ENCODE results near the gene SEC14L5. TPM values are rescaled to one million over a fixed set of nuclear protein-coding genes. Genes with fewer than 3 reads are reported as not detected.

Gene SEC14L5
- total RNA-seq, 5 donors from 2014 or later (not counting 1 experiment from before 2014, with no cell fraction given) = 0.05 TPM; not detected in 4

GRCh38 chr16:5000573-5001001 is 42.5 kb downstream of the SEC14L5 start:
- H3K27ac Mint-ChIP-seq = no peak overlapping the region
- peaks cover 2 to 46% of the 10 kb centered on the region in 2 experiments for H3K27me3 ChIP-seq (replicated peaks in 1 of 2; ENCODE audit: control insufficient read depth in 2 of 2, extremely low read depth in 1 of 2, insufficient read depth in 2 of 2, low read length in 1 of 2)
- H3K27me3 Mint-ChIP-seq = peaks cover 17 to 40% of the 10 kb centered on the region in 2 donors
- ATAC-seq (replicated peaks in 1 of 4) = no peak
- H3K4me1 Mint-ChIP-seq = no peaks in the 10 kb centered on the region
- no peaks in the 10 kb centered on the region for H3K36me3 Mint-ChIP-seq
- H3K4me3 Mint-ChIP-seq = no peak overlapping the region
- POLR2A ChIA-PET = no interaction called here
- H3K27ac ChIP-seq (ENCODE audit: low read length) = no peak overlapping the region
- WGBS (ENCODE audit: insufficient coverage) = 84% methylated on average over 15 of the region's 19 CpGs
- H3K4me3 ChIP-seq (ENCODE audit: control insufficient read depth in 1 of 2, extremely low read depth in 1 of 2, low read length in 1 of 2) = no peak overlapping the region
- DNase-seq = no peak
- no peaks in the 10 kb centered on the region for H3K9me3 Mint-ChIP-seq
- H3K9me3 ChIP-seq = no peaks in the 10 kb centered on the region
- CTCF ChIA-PET = no interaction called here
- H3K4me1 ChIP-seq (ENCODE audit: control insufficient read depth in 1 of 2, extremely low read depth in 1 of 2, insufficient read depth in 2 of 2, low read length in 2 of 2) = no peaks in the 10 kb centered on the region
- H3K36me3 ChIP-seq (ENCODE audit: control insufficient read depth in 2 of 2, extremely low read depth in 1 of 2, insufficient read depth in 1 of 2, low read length in 1 of 2) = no peaks in the 10 kb centered on the region

- H3K27ac ChIP-seq (ENCODE audit: low read length) = no peak overlapping the region
- no peaks in the 10 kb centered on the region for H3K36me3 ChIP-seq (ENCODE audit: control insufficient read depth in 2 of 2, extremely low read depth in 1 of 2, insufficient read depth in 1 of 2, low read length in 1 of 2)
- H3K4me1 Mint-ChIP-seq = no peaks in the 10 kb centered on the region
- H3K9me3 ChIP-seq = no peaks in the 10 kb centered on the region
- H3K4me3 Mint-ChIP-seq = no peak overlapping the region
- 34% methylated on average over 7 of the region's 7 CpGs for WGBS (ENCODE audit: insufficient coverage)
- no peak overlapping the region for H3K27ac Mint-ChIP-seq
- H3K36me3 Mint-ChIP-seq = no peaks in the 10 kb centered on the region
- H3K27me3 ChIP-seq (replicated peaks in 1 of 2; ENCODE audit: control insufficient read depth in 2 of 2, extremely low read depth in 1 of 2, insufficient read depth in 2 of 2, low read length in 1 of 2) = peaks cover 2 to 41% of the 10 kb centered on the region in 2 experiments
- H3K27me3 Mint-ChIP-seq = peaks cover 16 to 33% of the 10 kb centered on the region in 2 donors
- ATAC-seq (replicated peaks in 1 of 4) (no peak), DNase-seq (no peak)
- H3K4me3 ChIP-seq (ENCODE audit: control insufficient read depth in 1 of 2, extremely low read depth in 1 of 2, low read length in 1 of 2) = no peak overlapping the region
- H3K9me3 Mint-ChIP-seq = no peaks in the 10 kb centered on the region
- ChIA-PET POLR2A (interaction anchor here in 1 of 2 donors (0.7 kb wide), 1 partner anchor 27 kb away, joined by 10 read pairs; no protein-coding TSS in a partner anchor), CTCF (interaction anchor here in 1 of 2 donors (0.7 kb wide), 1 partner anchor 1067 kb away, joined by 10 read pairs; no protein-coding TSS in a partner anchor)
- no peaks in the 10 kb centered on the region for H3K4me1 ChIP-seq (ENCODE audit: control insufficient read depth in 1 of 2, extremely low read depth in 1 of 2, insufficient read depth in 2 of 2, low read length in 2 of 2)
Measured at GRCh38 chr16:5001571-5001970, 43.4 kb downstream of the SEC14L5 start.

- CTCF ChIA-PET = no interaction called here
- H3K4me3 ChIP-seq (ENCODE audit: control insufficient read depth in 1 of 2, extremely low read depth in 1 of 2, low read length in 1 of 2) = no peak overlapping the region
- H3K9me3 ChIP-seq = no peaks in the 10 kb centered on the region
- Mint-ChIP-seq H3K27me3 (peaks cover 13 to 30% of the 10 kb centered on the region in 2 donors), H3K4me3 (no peak overlapping the region), H3K27ac (no peak overlapping the region), H3K4me1 (no peaks in the 10 kb centered on the region), H3K36me3 (no peaks in the 10 kb centered on the region), H3K9me3 (no peaks in the 10 kb centered on the region)
- H3K4me1 ChIP-seq (ENCODE audit: control insufficient read depth in 1 of 2, extremely low read depth in 1 of 2, insufficient read depth in 2 of 2, low read length in 2 of 2) = no peaks in the 10 kb centered on the region
- POLR2A ChIA-PET = no interaction called here
- no peak overlapping the region for H3K27ac ChIP-seq (ENCODE audit: low read length)
- H3K27me3 ChIP-seq (replicated peaks in 1 of 2; ENCODE audit: control insufficient read depth in 2 of 2, extremely low read depth in 1 of 2, insufficient read depth in 2 of 2, low read length in 1 of 2) = peaks cover 2 to 39% of the 10 kb centered on the region in 2 experiments
- DNase-seq (no peak), ATAC-seq (replicated peaks in 1 of 4) (no peak)
- WGBS (ENCODE audit: insufficient coverage) = 46% methylated on average over 2 of the region's 6 CpGs
- no peaks in the 10 kb centered on the region for H3K36me3 ChIP-seq (ENCODE audit: control insufficient read depth in 2 of 2, extremely low read depth in 1 of 2, insufficient read depth in 1 of 2, low read length in 1 of 2)
Measured at GRCh38 chr16:5001986-5002385, 43.9 kb downstream of the SEC14L5 start.

GRCh38 chr16:5002699-5003143 is 44.6 kb downstream of the SEC14L5 start:
- H3K36me3 Mint-ChIP-seq = no peaks in the 10 kb centered on the region
- peaks cover 12 to 22% of the 10 kb centered on the region in 2 donors for H3K27me3 Mint-ChIP-seq
- Histone ChIP-seq H3K27ac (ENCODE audit: low read length) (no peak overlapping the region), H3K4me1 (ENCODE audit: control insufficient read depth in 1 of 2, extremely low read depth in 1 of 2, insufficient read depth in 2 of 2, low read length in 2 of 2) (no peaks in the 10 kb centered on the region), H3K36me3 (ENCODE audit: control insufficient read depth in 2 of 2, extremely low read depth in 1 of 2, insufficient read depth in 1 of 2, low read length in 1 of 2) (no peaks in the 10 kb centered on the region), H3K9me3 (no peaks in the 10 kb centered on the region), H3K27me3 (replicated peaks in 1 of 2; ENCODE audit: control insufficient read depth in 2 of 2, extremely low read depth in 1 of 2, insufficient read depth in 2 of 2, low read length in 1 of 2) (peaks cover 2 to 38% of the 10 kb centered on the region in 2 experiments), H3K4me3 (ENCODE audit: control insufficient read depth in 1 of 2, extremely low read depth in 1 of 2, low read length in 1 of 2) (no peak overlapping the region)
- ChIA-PET CTCF (no interaction called here), POLR2A (interaction anchor here in 1 of 2 donors (0.7 kb wide), 1 partner anchor 415 kb away, joined by 3 read pairs; no protein-coding TSS in a partner anchor)
- 100% methylated on average over 1 of the region's 3 CpGs for WGBS (ENCODE audit: insufficient coverage)
- no peak for ATAC-seq (replicated peaks in 1 of 4)
- H3K9me3 Mint-ChIP-seq = no peaks in the 10 kb centered on the region
- H3K27ac Mint-ChIP-seq = no peak overlapping the region
- no peak for DNase-seq
- no peaks in the 10 kb centered on the region for H3K4me1 Mint-ChIP-seq
- no peak overlapping the region for H3K4me3 Mint-ChIP-seq

GRCh38 chr16:5003211-5003610 is 45.1 kb downstream of the SEC14L5 start:
- no peak overlapping the region for H3K27ac ChIP-seq (ENCODE audit: low read length)
- CTCF ChIA-PET = no interaction called here
- no peaks in the 10 kb centered on the region for H3K36me3 ChIP-seq (ENCODE audit: control insufficient read depth in 2 of 2, extremely low read depth in 1 of 2, insufficient read depth in 1 of 2, low read length in 1 of 2)
- peaks cover 2 to 40% of the 10 kb centered on the region in 2 experiments for H3K27me3 ChIP-seq (replicated peaks in 1 of 2; ENCODE audit: control insufficient read depth in 2 of 2, extremely low read depth in 1 of 2, insufficient read depth in 2 of 2, low read length in 1 of 2)
- H3K4me1 ChIP-seq (ENCODE audit: control insufficient read depth in 1 of 2, extremely low read depth in 1 of 2, insufficient read depth in 2 of 2, low read length in 2 of 2) = no peaks in the 10 kb centered on the region
- Mint-ChIP-seq H3K9me3 (no peaks in the 10 kb centered on the region), H3K4me3 (no peak overlapping the region), H3K4me1 (no peaks in the 10 kb centered on the region), H3K36me3 (no peaks in the 10 kb centered on the region), H3K27me3 (peaks cover 10 to 21% of the 10 kb centered on the region in 2 donors), H3K27ac (no peak overlapping the region)
- no peaks in the 10 kb centered on the region for H3K9me3 ChIP-seq
- WGBS (ENCODE audit: insufficient coverage) = 73% methylated on average over 7 of the region's 12 CpGs
- no peak overlapping the region for H3K4me3 ChIP-seq (ENCODE audit: control insufficient read depth in 1 of 2, extremely low read depth in 1 of 2, low read length in 1 of 2)
- ATAC-seq (replicated peaks in 1 of 4) = no peak
- POLR2A ChIA-PET = interaction anchor here in 1 of 2 donors (0.7 kb wide), 1 partner anchor 415 kb away, joined by 3 read pairs; no protein-coding TSS in a partner anchor
- no peak for DNase-seq

- ATAC-seq (replicated peaks in 1 of 4) (no peak), DNase-seq (no peak)
- no peak overlapping the region for H3K27ac Mint-ChIP-seq
- ChIA-PET POLR2A (no interaction called here), CTCF (no interaction called here)
- no peaks in the 10 kb centered on the region for H3K36me3 Mint-ChIP-seq
- H3K4me3 ChIP-seq (ENCODE audit: control insufficient read depth in 1 of 2, extremely low read depth in 1 of 2, low read length in 1 of 2) = no peak overlapping the region
- no peaks in the 10 kb centered on the region for H3K9me3 Mint-ChIP-seq
- H3K4me1 Mint-ChIP-seq = no peaks in the 10 kb centered on the region
- no peaks in the 10 kb centered on the region for H3K9me3 ChIP-seq
- H3K4me1 ChIP-seq (ENCODE audit: control insufficient read depth in 1 of 2, extremely low read depth in 1 of 2, insufficient read depth in 2 of 2, low read length in 2 of 2) = no peaks in the 10 kb centered on the region
- H3K36me3 ChIP-seq (ENCODE audit: control insufficient read depth in 2 of 2, extremely low read depth in 1 of 2, insufficient read depth in 1 of 2, low read length in 1 of 2) = no peaks in the 10 kb centered on the region
- H3K27me3 Mint-ChIP-seq = peaks cover 7 to 18% of the 10 kb centered on the region in 2 donors
- no peak overlapping the region for H3K27ac ChIP-seq (ENCODE audit: low read length)
- H3K27me3 ChIP-seq (replicated peaks in 1 of 2; ENCODE audit: control insufficient read depth in 2 of 2, extremely low read depth in 1 of 2, insufficient read depth in 2 of 2, low read length in 1 of 2) = peaks cover 2 to 45% of the 10 kb centered on the region in 2 experiments
- WGBS (ENCODE audit: insufficient coverage) = 94% methylated on average over 3 of the region's 10 CpGs
- no peak overlapping the region for H3K4me3 Mint-ChIP-seq
Measured at GRCh38 chr16:5003828-5004227, 45.7 kb downstream of the SEC14L5 start.

Data from T-cell (primary cell).